AG10803 (cell line): Measurements from ENCODE around the gene UST.

Experiments
- DNase-seq: peaks from one replicate; pipeline ENCODE4 v3.0.0; 2010; ENCODE audit warnings: low read depth
- H3K4me3 ChIP-seq: 2 replicates; pipeline ENCODE4 v1.5.1; 2011; ENCODE audit warnings: mild to moderate bottlenecking, low read length, control low read depth
- TF ChIP-seq, protein P1 (sequence below): conservative IDR thresholded peaks from 2 replicates; pipeline ENCODE4 v1.5.1; 2011; ENCODE audit warnings: mild to moderate bottlenecking, low read length, control low read depth, inconsistent platforms

The UST gene

GRCh38 chr6:148981515-148981914 lies 234.7 kb downstream of the UST start:
- H3K4me3 ChIP-seq = no peak overlapping the region
- TF ChIP-seq, protein P1, sequence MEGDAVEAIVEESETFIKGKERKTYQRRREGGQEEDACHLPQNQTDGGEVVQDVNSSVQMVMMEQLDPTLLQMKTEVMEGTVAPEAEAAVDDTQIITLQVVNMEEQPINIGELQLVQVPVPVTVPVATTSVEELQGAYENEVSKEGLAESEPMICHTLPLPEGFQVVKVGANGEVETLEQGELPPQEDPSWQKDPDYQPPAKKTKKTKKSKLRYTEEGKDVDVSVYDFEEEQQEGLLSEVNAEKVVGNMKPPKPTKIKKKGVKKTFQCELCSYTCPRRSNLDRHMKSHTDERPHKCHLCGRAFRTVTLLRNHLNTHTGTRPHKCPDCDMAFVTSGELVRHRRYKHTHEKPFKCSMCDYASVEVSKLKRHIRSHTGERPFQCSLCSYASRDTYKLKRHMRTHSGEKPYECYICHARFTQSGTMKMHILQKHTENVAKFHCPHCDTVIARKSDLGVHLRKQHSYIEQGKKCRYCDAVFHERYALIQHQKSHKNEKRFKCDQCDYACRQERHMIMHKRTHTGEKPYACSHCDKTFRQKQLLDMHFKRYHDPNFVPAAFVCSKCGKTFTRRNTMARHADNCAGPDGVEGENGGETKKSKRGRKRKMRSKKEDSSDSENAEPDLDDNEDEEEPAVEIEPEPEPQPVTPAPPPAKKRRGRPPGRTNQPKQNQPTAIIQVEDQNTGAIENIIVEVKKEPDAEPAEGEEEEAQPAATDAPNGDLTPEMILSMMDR = no peak
- no peak for DNase-seq

DNA sequence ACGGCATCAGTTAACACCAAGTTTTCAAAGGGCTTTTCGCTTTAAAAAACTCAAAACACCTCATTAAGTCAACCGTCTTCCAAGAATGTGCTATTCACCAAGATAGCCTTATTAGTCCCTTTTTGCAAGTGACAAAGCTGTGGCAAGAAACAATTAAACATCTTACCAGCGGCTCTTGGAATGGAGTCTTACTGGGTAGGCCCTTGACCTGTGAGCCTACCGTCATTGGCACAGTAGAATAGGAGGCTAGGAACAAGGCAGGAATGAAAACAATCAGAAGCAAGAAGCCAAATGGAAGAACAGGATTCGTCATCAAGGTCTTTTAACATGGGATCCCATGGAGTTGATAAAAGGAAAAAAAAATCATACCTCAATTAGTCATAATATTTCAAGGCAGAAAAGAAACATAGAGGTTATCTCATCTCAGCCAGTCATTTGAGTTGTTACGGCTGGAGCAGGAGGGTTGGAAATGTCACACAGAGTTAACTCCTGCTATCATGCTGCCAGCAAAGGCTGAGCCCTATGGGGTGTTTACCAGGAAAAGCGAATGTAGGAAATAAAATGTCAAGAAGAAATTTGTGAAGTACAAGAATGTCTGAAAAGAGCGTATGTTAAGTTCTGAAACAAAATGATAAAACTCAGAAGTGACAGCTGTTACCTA lies 236.4 kb downstream of the UST start:
- no peak for DNase-seq
- TF ChIP-seq, protein P1 = no peak
- H3K4me3 ChIP-seq = no peak overlapping the region

DNA sequence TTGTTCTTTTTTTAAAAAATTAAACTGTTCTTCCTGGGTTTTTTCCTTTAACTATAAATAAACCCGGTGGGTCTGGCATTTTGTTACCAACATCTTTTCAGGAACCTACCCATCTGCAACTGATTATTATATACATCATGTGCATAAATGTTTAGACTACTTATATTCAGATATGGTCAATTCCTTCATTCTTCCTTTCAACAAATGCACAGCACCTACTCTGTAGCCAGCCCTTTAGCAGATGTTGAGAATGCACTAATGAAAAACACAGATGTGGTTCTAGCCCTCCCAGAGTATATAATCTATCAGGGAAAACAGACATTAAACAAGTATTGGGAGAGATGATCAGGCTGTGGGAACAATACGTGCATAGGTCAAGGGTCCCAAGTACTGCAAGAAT lies 237.1 kb downstream of the UST start:
- no peak for DNase-seq
- H3K4me3 ChIP-seq = no peak overlapping the region
- TF ChIP-seq, protein P1 = no peak

- TF ChIP-seq, protein P1 = no peak
- no peak for DNase-seq
- no peak overlapping the region for H3K4me3 ChIP-seq
These were observed 237.8 kb downstream of the UST start for GRCh38 chr6:148984531-148985056.

DNA sequence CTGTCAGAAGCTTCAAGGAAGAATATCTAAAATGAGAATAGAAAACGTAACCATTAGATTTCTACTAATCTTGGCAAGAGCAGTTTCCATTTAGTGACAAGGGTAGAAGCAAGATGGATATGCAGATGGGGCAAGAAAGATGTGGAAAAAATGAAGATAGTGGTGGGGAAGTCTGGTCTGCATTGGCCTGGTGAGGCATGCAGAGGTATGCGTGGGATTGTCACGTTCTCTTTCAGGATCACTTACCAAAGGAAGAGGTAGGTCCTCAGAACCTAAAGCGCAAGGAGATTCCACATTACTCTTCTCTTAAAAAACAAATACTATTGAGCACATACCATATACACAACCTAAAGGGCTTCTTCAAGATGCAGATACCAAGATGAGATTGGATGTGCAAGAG lies 238.7 kb downstream of the UST start:
- TF ChIP-seq, protein P1 = no peak
- no peak overlapping the region for H3K4me3 ChIP-seq
- no peak for DNase-seq

- H3K4me3 ChIP-seq = no peak overlapping the region
- no peak for DNase-seq
- TF ChIP-seq, protein P1 = no peak
These were observed 239.8 kb downstream of the UST start for GRCh38 chr6:148986608-148987007.

DNA sequence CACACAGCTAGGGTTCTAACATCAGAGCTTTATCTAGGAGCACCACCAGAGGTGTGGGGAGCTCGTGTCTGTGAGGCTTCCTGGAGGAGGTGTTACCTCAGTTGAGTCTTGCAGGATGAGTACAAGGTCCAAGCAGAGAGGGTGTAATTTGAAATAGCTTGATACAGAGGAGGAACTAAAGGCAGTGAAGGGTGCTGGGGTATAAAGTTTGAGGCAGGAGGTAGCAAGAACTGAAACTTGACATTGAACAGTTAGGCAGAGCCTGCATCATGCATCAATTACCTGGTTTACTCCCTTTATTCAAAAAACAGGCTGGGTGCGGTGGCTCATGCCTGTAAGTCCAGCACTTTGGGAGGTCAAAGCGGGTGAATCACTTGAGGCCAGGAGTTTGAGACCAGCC lies 241.2 kb downstream of the UST start:
- TF ChIP-seq, protein P1 = no peak
- H3K4me3 ChIP-seq = no peak overlapping the region
- DNase-seq = no peak
